Nephron progenitor cell (in vitro differentiated cells): ENCODE measurements around the gene ZNF333.
A peak's percentile ranks its signal among the peaks of the same experiment; 100 is the strongest.
"Not testable (repeated sequence)": the region's sequence is repeated elsewhere in the genome, so short reads cannot be mapped to it uniquely, and the experiment has no call there.

Source experiments
- DNase-seq: peaks from one replicate; pipeline ENCODE4 v3.0.0; 2021
- H3K27ac Mint-ChIP-seq: 2 replicates; pipeline ENCODE4 v1.8.0; 2021; ENCODE audit warnings: mild to moderate bottlenecking, moderate library complexity, mixed read lengths
- H3K27me3 Mint-ChIP-seq: 2 replicates; pipeline ENCODE4 v1.8.0; 2021; ENCODE audit warnings: mild to moderate bottlenecking, low read depth, mixed read lengths; ENCODE audit not compliant: poor library complexity
- H3K36me3 Mint-ChIP-seq: 2 replicates; pipeline ENCODE4 v1.8.0; 2021; ENCODE audit warnings: low read depth, mixed read lengths
- H3K4me1 Mint-ChIP-seq: 2 replicates; pipeline ENCODE4 v1.8.0; 2021; ENCODE audit warnings: mixed read lengths
- H3K4me3 Mint-ChIP-seq: 2 replicates; pipeline ENCODE4 v1.8.0; 2021; ENCODE audit warnings: mild to moderate bottlenecking, moderate library complexity, mixed read lengths
- H3K9me3 Mint-ChIP-seq: 2 replicates; pipeline ENCODE4 v1.8.0; 2021; ENCODE audit warnings: mild to moderate bottlenecking, moderate library complexity, mixed read lengths
- TF ChIP-seq, protein P1 (sequence below): fragments of 200-600 bp; sonication (generic); IDR thresholded peaks from 2 replicates; pipeline ENCODE4 v1.5.0; 2021; ENCODE audit warnings: antibody characterized with exemption

Gene ZNF333

DNA sequence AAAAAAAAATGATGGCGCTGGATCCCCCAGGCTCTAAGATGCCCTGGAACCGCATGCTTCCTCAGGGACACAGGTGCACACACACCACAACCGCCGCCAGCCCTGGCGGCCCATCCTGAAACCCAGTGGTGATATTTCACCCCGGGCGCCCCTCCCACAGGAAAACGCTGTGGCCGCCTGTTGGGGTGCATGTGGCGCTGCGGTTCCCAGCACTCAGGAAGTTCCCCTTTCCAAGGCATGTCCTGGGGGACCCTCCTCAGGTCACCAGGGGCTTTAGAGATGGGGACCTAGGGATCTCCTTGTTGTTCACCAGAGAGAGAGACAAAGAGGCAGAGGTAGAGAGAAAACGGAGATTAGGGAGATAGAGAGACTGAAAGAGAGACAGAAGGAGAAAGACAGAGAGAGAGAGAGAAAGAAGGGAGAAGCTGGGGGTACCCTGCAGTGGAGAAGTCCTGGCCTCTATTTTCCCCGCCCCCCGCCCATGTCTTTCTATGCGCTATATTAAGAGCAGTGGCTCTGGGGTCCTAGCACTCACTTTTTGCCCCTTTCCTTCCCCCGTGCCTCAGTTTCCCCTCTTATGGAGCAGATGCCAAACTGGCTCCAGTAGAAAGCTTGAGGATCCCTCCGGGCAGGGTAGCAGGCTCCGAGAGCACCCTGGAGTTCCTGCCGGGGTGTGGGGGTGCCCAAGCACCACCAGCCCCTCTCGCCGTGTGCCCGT is 86.2 kb downstream of the ZNF333 start:
- Mint-ChIP-seq H3K27ac (peak overlapping the region; percentile 59), H3K4me1 (peaks cover 3% of the 10 kb centered on the region), H3K4me3 (peak overlapping the region; percentile 70), H3K36me3 (no peaks in the 10 kb centered on the region), H3K27me3 (peaks cover 39% of the 10 kb centered on the region), H3K9me3 (peaks cover 28% of the 10 kb centered on the region)
- DNase-seq = no peak
- TF ChIP-seq, protein P1, sequence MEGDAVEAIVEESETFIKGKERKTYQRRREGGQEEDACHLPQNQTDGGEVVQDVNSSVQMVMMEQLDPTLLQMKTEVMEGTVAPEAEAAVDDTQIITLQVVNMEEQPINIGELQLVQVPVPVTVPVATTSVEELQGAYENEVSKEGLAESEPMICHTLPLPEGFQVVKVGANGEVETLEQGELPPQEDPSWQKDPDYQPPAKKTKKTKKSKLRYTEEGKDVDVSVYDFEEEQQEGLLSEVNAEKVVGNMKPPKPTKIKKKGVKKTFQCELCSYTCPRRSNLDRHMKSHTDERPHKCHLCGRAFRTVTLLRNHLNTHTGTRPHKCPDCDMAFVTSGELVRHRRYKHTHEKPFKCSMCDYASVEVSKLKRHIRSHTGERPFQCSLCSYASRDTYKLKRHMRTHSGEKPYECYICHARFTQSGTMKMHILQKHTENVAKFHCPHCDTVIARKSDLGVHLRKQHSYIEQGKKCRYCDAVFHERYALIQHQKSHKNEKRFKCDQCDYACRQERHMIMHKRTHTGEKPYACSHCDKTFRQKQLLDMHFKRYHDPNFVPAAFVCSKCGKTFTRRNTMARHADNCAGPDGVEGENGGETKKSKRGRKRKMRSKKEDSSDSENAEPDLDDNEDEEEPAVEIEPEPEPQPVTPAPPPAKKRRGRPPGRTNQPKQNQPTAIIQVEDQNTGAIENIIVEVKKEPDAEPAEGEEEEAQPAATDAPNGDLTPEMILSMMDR = no peak

DNA sequence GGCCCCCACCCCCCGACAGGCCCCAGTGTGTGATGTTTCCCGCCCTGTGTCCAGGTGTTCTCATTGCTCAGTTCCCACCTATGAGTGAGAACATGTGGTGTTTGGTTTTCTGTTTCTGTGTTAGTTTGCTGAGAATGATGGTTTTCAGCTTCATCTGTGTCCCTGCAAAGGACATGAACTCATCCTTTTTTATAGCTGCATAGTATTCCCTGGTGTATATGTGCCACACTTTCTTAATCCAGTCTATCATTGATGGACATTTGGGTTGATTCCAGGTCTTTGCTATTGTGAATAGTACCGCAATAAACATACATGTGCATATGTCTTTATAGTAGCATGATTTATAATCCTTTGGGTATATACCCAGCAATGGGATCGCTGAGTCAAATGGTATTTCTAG is 87.8 kb downstream of the ZNF333 start:
- H3K9me3 Mint-ChIP-seq = peaks cover 24% of the 10 kb centered on the region
- H3K27ac Mint-ChIP-seq, H3K36me3 Mint-ChIP-seq, H3K4me3 Mint-ChIP-seq, H3K4me1 Mint-ChIP-seq, DNase-seq: not testable (repeated sequence)
- H3K27me3 Mint-ChIP-seq = peaks cover 39% of the 10 kb centered on the region

DNA sequence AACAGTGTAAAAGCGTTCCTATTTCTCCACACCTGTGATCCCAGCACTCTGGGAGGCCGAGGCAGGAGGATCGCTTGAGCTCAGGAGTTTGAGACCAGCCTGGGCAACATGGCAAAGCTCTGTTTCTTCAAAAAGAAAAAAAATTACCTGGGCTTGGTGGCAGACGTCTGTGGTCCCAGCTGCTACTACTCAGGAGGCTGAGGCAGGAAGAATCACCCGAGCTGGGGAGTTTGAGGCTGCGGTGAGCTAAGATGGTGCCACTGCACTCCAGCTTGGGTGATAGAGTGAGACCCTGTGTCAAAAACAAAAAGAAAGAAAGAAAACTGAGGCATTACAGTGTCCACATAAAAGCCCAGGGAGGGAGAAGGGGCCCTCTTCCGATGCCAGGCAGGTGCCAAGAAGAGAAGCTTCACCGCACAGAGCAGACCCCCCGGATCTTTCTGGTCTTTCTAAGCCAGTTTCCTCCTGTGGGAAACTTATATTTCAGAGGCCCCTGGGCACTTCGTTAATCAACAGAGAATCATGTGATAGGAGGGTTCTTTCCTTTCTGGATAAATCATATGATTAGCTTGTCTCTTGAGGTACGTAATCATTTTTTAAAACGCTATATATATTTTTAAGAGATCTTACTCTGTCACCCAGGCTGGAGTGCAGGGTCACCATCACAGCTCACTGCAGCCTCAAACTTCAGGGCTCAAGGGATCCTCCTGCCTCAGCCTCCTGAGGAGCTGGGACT is 88.4 kb downstream of the ZNF333 start, which contains the start of gene ADGRE2:
Gene ADGRE2 (minus strand): TSS at position 451 of the 736 bp plus-strand sequence. CDS start 1,804 bp downstream, outside the sequence.
- not testable (repeated sequence) for H3K36me3 Mint-ChIP-seq, DNase-seq, H3K27ac Mint-ChIP-seq, H3K4me3 Mint-ChIP-seq, H3K4me1 Mint-ChIP-seq
- Mint-ChIP-seq H3K27me3 (peaks cover 38% of the 10 kb centered on the region), H3K9me3 (peaks cover 24% of the 10 kb centered on the region)

DNA sequence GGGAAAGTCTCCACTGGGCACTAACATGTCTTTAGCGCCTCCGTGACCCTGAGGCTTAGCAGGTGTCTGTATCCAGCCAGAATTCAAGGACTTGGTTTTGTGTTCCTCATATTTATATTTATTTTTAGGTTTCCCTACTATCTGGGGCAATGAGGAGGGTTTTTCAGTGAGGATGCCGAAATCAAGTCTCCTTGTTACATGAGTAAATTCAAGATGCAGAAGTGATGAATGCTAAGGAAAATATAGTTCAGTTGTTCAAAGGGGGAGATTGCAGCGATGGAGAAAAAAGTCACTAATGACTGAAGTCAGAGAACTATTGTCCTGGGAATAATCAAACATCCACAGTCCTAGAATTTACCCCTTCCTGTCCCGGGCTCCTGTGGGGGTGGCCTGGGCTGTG is 89.3 kb downstream of the ZNF333 start:
- Mint-ChIP-seq H3K9me3 (peaks cover 19% of the 10 kb centered on the region), H3K4me3 (no peak overlapping the region), H3K27me3 (peaks cover 30% of the 10 kb centered on the region), H3K4me1 (no peaks in the 10 kb centered on the region), H3K27ac (no peak overlapping the region), H3K36me3 (no peaks in the 10 kb centered on the region)
- TF ChIP-seq, protein P1 = no peak
- no peak for DNase-seq

DNA sequence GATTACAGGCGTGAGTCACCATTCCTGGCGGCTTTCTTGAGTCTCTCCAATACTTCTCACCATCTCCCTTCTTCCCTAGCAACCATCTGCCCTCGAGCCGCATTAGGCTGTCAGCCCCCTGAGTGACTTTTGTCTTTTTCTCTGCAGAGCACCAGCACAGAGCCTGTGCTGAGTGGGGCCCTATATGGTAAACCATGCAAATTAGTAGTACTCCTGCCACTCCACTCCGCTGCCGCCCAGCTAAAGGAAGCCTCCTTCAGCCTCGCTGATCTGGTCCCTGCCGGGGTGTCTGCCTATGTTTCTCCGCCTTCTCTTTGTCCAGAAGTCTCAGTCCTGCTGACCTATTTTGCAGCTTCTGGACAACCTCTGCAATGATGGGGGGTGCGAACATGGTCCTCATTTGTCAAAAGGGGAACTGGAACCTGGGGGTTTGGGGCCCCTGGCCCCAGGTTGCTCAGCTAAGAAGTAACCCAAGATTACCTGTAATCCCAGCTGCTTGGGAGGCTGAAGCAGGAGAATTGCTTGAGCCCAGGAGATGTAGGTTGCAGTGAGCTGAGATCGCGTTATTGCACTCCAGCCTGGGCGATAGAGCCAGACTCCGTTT is 90.9 kb downstream of the ZNF333 start:
- not testable (repeated sequence) for H3K4me1 Mint-ChIP-seq, H3K27ac Mint-ChIP-seq, H3K36me3 Mint-ChIP-seq, DNase-seq, H3K4me3 Mint-ChIP-seq
- Mint-ChIP-seq H3K9me3 (peaks cover 25% of the 10 kb centered on the region), H3K27me3 (peaks cover 18% of the 10 kb centered on the region)

DNA sequence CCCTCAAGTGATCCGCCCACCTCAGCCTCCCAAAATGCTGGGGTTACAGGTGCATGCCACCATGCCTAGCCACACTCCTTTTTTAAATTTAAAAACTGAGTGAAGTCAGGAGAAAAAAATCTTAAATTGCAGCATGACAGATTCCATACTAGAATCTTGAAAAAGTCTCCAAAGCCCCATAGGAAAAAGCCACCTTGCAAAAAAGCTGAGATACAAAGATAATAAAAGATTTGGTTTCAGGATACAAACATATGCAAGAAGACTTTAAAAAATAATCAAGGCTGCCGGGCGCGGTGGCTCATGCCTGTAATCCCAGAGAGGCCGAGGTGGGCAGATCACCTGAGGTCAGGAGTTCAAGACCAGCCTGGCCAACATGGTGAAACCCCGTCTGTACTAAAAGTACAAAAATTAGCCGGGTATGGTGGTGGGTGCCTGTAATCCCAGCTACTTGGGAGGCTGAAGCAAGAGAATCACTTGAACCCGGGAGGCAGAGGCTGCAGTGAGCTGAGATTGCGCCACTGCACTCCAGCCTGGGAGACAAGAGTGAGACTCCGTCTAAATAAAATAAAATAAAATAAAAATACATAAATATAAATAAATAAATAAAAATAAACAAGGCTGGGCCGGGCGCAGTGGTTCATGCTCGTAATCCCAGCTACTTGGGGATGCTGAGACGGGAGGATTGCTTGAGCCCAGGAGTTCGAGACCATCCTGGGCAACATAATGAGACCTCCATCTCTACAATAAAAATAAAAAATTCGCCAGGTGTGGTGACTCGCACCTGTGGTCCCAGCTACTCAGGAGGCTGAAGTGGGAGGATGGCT is 92.1 kb downstream of the ZNF333 start:
- Mint-ChIP-seq H3K27me3 (peaks cover 11% of the 10 kb centered on the region), H3K9me3 (peaks cover 24% of the 10 kb centered on the region)
- DNase-seq, H3K36me3 Mint-ChIP-seq, H3K4me1 Mint-ChIP-seq, H3K27ac Mint-ChIP-seq, H3K4me3 Mint-ChIP-seq: not testable (repeated sequence)

DNA sequence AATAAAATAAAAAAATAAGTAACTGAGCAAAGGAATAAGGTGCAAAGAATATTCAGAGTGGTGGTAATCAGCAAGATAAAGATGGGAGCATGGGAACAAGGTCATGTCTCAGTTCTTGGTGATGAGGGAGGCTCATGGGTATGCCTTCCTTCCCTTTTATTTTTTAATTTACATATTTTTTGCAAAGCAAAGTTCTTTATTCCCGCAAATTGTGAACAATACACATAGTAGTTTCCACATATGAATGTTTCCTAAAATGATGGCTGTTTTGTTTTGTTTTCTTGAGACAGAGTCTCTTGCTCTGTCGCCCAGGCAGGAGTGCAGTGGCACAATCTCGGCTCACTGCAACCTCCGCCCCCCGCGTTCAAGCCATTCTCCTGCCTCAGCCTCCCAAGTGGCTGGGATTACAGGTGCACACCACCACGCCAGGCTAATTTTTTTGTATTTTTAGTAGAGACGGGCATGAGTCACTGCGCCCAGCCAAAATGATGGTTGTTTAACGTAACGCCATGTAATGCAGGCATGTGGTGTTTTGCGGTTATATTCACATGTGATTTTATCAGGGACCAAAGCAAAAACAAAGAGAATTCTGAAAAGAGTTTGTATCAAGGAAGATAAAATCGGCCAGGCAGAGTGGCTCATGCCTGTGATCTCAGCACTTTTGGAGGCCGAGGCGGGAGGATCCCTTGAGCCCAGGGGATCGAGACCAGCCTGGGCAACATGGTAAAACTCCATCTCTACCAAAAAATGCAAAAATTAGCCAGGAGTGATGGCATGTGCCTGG is 93.0 kb downstream of the ZNF333 start:
- Mint-ChIP-seq H3K27me3 (peaks cover 8% of the 10 kb centered on the region), H3K27ac (no peak overlapping the region), H3K4me1 (no peaks in the 10 kb centered on the region), H3K9me3 (peaks cover 26% of the 10 kb centered on the region), H3K4me3 (no peak overlapping the region), H3K36me3 (no peaks in the 10 kb centered on the region)
- no peak for DNase-seq
- TF ChIP-seq, protein P1 = no peak
